Measurements from ENCODE around the gene LYG1. TPM values are rescaled to one million over a fixed set of nuclear protein-coding genes. Genes with fewer than 3 reads are reported as not detected.

Gene LYG1
- total RNA-seq, 1 donor from 2014 or later = 0.59 TPM

DNA sequence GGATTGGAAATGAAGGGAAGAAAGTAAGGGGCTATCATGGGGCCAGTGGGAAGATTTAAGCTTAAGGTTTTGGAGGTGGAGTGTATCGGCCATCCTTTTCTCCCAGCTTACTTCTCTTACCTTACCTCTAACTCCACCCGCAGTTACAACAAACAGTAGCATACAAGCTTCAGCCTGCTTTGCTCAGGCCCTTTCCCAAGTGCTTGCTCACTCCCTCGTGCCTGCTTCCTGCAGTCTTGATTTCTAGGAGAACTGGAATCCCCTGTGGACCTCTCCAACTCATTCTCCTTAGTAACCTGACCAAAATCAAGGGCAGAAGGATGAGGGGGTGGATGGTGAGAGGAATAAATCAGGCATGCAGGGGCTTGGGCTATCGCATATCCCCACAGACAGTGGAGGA is 39.8 kb downstream of the LYG1 start:
- DNase-seq = no peak

DNA sequence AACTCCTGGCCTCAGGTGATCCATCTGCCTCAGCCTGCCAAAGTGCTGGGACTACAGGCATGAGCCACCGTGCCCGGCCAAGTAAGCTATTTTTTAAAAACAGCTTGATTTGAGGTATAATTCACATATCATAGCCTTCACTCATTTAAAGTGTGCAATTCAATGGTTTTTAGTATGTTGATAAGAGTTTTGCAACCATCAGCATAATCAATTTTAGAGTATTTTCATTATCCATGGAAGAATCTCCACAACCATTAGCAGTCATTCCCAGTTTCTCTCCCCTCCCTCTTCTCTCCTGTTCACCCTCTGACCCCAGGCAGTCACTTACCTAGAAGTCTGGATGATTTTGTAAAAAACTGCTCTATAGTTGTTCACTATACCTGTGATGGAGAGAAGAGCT is 40.8 kb downstream of the LYG1 start:
- no peak for DNase-seq

DNA sequence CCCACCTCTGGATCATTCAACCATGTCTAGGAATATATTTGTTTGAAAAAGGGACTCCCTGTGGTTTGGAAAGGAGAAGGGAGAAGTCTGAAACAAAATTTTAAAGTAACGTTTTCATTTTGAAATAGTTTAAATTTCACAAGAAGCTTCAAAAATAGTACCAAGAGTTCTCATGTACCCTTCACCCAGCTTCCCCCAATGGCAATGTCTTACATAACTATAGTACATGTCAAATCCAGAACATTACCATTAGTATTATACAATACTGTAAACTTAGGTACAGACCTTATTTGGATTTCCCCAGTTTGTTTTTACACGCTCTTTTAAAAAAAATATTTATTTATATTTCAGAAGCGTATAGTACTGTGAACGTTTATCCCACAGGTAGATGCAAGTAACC is 41.5 kb downstream of the LYG1 start:
- no peak for DNase-seq

DNA sequence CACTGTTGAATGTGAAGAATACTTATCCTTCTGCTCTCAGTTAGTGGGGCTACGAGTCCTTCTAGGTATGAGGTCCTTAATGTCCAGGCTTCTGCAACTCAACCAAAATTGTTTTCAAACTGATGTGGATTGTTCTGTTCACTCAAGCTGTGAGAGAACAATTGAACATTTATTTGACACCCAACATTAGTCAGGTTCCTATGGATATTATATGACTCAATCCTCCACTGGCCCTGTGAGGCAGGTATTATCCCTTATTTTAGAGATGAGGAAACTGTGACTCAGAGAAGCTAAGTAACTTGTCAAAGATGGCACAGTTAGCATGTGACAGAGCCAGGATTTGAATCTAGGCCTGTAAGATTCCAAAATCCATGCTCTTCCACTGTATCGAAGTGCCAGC is 44.3 kb downstream of the LYG1 start:
- DNase-seq = no peak

DNA sequence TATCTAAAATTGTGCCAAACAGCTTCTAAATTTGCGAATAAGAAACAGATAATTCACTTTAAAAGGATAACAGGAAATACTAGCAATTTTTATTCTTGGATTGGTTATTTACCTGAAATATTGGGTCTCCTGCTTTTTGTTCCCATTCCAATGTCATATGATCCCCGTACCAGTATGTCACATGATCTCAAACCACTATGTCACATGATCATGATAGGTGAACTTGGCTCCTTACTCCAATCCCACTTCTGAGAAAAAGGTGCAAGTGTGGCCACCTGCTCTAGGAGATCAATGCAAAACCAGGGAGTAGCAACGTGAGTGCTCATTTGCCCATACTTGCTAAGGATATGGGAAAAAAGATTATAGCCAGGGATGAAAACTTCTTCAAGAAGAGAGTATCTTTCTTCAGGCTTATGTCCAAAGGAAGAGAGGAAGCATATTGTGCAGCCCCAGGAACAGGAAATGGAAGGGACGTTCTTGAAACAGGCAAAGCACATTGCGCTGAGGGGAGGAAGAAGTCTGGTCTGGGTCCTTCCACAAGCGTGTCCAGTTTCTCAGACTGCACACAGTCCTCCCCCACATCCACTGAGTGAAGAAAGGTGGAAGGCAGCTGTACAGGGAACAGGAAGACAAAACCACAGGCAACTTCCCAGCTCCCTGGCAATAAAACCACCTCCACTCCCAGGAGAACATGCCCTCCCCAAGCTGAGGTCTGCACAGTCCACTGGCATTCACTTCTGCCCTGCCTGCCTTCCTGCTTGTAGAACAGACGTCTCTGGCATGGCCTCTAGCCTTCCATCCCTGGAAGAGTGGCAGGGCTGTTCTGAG is 45.3 kb downstream of the LYG1 start, which contains the start of gene LYG2:
TSS of gene LYG2 (minus strand) at position 176 of the 828 bp plus-strand sequence. CDS start 1,406 bp downstream, outside the sequence.
- DNase-seq = no peak

DNA sequence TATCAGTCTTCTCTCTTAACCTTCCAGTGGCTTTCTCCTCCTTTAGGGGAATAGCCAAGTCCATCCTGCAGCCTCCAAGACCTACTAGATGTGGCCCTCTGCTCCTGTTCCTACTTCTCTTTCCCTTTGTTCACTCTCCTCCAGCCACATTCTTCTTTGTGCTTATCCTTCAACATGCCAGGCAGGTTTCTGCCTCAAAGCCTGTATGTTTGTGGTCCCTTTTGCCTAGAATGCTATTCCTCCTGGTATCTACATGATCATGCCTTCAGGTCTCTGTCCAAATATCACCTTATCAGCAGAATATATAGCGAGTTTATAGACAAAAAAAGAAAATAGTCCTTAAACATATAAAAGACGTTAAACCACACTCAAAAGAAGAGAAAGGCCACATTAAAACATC is 51.0 kb downstream of the LYG1 start:
- DNase-seq = no peak

DNA sequence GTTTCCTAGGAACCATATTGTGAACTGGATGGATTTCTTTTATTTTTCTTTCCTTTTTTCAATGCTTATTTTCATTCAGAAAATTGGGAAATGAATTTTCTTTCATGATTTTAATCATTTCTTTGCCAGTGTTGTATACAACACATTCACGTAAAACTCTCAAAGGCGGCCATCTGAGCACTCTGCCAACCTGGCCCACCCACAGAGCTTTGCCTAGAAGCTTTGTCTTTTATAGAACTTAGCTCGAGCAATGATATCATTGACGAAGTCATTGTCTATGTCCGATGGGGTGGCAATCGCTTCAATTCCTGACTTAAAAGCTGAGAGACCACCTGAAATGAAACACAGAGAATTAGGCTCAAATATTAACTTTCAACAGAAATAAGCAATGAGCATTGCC is 58.8 kb downstream of the LYG1 start:
- DNase-seq = no peak

GRCh38 chr2:99240431-99240830 is 60.6 kb downstream of the LYG1 start:
- no peak for DNase-seq

GRCh38 chr2:99238599-99238998 is 62.4 kb downstream of the LYG1 start:
- DNase-seq = no peak

Other genes with a start within 250 kb of the LYG1 start
- gene C2orf15, start 159.5 kb downstream of the LYG1 start, total RNA-seq = 1.4 TPM
- gene TSGA10, start 146.3 kb downstream of the LYG1 start, total RNA-seq = 7.5 TPM
- 7.4 TPM for gene LIPT1, start 146.2 kb downstream of the LYG1 start, total RNA-seq
- gene MITD1, start 120.1 kb downstream of the LYG1 start, total RNA-seq = 19.6 TPM
- gene MRPL30, start 120.0 kb downstream of the LYG1 start, total RNA-seq = 35.0 TPM
- gene LYG2, start 45.5 kb downstream of the LYG1 start, total RNA-seq = 16.5 TPM
- gene TXNDC9, start 35.1 kb upstream of the LYG1 start, total RNA-seq = 28.8 TPM
- gene EIF5B, start 36.2 kb upstream of the LYG1 start, total RNA-seq = 26.3 TPM
- 74.3 TPM for gene REV1, start 188.8 kb upstream of the LYG1 start, total RNA-seq

All from skin of body (tissue), 2 donors.